ENCODE results near the gene C3orf20. TPM values are rescaled to one million over a fixed set of nuclear protein-coding genes. Genes with fewer than 3 reads are reported as not detected.

Gene C3orf20
- total and polyA plus RNA-seq, 2 experiments from 2014 or later: not detected

DNA sequence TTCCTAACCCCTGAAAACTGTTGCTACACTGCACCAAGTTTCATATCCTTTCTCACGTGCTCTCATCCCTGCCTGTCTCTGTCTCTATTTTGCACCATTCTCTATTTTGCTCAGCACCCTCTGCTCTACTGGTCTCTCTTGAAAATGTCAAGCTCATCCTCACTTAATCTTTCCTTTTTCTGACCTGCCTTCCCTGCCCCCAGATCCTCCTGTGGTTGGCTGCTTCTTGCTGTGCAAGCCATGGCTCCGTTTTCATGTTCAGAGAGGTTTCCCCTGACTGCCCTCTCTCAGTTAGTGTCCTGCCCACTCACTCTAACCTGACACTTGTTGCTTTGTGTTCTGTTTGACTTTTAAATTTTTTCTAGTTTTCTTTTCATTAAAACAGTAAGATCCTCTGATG, 17.4 kb upstream of the C3orf20 start:
- TF ChIP-seq, protein P1, sequence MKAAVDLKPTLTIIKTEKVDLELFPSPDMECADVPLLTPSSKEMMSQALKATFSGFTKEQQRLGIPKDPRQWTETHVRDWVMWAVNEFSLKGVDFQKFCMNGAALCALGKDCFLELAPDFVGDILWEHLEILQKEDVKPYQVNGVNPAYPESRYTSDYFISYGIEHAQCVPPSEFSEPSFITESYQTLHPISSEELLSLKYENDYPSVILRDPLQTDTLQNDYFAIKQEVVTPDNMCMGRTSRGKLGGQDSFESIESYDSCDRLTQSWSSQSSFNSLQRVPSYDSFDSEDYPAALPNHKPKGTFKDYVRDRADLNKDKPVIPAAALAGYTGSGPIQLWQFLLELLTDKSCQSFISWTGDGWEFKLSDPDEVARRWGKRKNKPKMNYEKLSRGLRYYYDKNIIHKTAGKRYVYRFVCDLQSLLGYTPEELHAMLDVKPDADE (IDR thresholded peaks at IDR 0.05): no peak
- TF ChIP-seq EZH2 (IDR thresholded peaks at IDR 0.05; ENCODE audit: low read depth, unreplicated experiment) (no peak), POLR2AphosphoS5 (IDR thresholded peaks at IDR 0.05; ENCODE audit: low read depth) (no peak), ZNF114 (CRISPR knock-in tag; IDR thresholded peaks at IDR 0.05) (no peak), STAT1 (IDR thresholded peaks at IDR 0.05; ENCODE audit: unreplicated experiment) (no peak), EZH2phosphoT487 (IDR thresholded peaks at IDR 0.05; ENCODE audit: unreplicated experiment) (no peak), NANOG (IDR thresholded peaks at IDR 0.05; ENCODE audit: borderline replicate concordance) (no peak), ZNF331 (CRISPR knock-in tag; IDR thresholded peaks at IDR 0.05; ENCODE audit: low read depth) (no peak), CREB1 (CRISPR knock-in tag; IDR thresholded peaks at IDR 0.05; ENCODE audit: low read depth) (no peak), JUNB (IDR thresholded peaks at IDR 0.05; ENCODE audit: unreplicated experiment) (no peak)
- TF ChIP-seq, protein P2, sequence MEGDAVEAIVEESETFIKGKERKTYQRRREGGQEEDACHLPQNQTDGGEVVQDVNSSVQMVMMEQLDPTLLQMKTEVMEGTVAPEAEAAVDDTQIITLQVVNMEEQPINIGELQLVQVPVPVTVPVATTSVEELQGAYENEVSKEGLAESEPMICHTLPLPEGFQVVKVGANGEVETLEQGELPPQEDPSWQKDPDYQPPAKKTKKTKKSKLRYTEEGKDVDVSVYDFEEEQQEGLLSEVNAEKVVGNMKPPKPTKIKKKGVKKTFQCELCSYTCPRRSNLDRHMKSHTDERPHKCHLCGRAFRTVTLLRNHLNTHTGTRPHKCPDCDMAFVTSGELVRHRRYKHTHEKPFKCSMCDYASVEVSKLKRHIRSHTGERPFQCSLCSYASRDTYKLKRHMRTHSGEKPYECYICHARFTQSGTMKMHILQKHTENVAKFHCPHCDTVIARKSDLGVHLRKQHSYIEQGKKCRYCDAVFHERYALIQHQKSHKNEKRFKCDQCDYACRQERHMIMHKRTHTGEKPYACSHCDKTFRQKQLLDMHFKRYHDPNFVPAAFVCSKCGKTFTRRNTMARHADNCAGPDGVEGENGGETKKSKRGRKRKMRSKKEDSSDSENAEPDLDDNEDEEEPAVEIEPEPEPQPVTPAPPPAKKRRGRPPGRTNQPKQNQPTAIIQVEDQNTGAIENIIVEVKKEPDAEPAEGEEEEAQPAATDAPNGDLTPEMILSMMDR (conservative IDR thresholded peaks at IDR 0.05; ENCODE audit: low read depth in 2 of 2): no peak
- TF ChIP-seq, protein P3, sequence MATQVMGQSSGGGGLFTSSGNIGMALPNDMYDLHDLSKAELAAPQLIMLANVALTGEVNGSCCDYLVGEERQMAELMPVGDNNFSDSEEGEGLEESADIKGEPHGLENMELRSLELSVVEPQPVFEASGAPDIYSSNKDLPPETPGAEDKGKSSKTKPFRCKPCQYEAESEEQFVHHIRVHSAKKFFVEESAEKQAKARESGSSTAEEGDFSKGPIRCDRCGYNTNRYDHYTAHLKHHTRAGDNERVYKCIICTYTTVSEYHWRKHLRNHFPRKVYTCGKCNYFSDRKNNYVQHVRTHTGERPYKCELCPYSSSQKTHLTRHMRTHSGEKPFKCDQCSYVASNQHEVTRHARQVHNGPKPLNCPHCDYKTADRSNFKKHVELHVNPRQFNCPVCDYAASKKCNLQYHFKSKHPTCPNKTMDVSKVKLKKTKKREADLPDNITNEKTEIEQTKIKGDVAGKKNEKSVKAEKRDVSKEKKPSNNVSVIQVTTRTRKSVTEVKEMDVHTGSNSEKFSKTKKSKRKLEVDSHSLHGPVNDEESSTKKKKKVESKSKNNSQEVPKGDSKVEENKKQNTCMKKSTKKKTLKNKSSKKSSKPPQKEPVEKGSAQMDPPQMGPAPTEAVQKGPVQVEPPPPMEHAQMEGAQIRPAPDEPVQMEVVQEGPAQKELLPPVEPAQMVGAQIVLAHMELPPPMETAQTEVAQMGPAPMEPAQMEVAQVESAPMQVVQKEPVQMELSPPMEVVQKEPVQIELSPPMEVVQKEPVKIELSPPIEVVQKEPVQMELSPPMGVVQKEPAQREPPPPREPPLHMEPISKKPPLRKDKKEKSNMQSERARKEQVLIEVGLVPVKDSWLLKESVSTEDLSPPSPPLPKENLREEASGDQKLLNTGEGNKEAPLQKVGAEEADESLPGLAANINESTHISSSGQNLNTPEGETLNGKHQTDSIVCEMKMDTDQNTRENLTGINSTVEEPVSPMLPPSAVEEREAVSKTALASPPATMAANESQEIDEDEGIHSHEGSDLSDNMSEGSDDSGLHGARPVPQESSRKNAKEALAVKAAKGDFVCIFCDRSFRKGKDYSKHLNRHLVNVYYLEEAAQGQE (IDR thresholded peaks at IDR 0.05; ENCODE audit: unreplicated experiment): no peak
- TF ChIP-seq, protein P4, sequence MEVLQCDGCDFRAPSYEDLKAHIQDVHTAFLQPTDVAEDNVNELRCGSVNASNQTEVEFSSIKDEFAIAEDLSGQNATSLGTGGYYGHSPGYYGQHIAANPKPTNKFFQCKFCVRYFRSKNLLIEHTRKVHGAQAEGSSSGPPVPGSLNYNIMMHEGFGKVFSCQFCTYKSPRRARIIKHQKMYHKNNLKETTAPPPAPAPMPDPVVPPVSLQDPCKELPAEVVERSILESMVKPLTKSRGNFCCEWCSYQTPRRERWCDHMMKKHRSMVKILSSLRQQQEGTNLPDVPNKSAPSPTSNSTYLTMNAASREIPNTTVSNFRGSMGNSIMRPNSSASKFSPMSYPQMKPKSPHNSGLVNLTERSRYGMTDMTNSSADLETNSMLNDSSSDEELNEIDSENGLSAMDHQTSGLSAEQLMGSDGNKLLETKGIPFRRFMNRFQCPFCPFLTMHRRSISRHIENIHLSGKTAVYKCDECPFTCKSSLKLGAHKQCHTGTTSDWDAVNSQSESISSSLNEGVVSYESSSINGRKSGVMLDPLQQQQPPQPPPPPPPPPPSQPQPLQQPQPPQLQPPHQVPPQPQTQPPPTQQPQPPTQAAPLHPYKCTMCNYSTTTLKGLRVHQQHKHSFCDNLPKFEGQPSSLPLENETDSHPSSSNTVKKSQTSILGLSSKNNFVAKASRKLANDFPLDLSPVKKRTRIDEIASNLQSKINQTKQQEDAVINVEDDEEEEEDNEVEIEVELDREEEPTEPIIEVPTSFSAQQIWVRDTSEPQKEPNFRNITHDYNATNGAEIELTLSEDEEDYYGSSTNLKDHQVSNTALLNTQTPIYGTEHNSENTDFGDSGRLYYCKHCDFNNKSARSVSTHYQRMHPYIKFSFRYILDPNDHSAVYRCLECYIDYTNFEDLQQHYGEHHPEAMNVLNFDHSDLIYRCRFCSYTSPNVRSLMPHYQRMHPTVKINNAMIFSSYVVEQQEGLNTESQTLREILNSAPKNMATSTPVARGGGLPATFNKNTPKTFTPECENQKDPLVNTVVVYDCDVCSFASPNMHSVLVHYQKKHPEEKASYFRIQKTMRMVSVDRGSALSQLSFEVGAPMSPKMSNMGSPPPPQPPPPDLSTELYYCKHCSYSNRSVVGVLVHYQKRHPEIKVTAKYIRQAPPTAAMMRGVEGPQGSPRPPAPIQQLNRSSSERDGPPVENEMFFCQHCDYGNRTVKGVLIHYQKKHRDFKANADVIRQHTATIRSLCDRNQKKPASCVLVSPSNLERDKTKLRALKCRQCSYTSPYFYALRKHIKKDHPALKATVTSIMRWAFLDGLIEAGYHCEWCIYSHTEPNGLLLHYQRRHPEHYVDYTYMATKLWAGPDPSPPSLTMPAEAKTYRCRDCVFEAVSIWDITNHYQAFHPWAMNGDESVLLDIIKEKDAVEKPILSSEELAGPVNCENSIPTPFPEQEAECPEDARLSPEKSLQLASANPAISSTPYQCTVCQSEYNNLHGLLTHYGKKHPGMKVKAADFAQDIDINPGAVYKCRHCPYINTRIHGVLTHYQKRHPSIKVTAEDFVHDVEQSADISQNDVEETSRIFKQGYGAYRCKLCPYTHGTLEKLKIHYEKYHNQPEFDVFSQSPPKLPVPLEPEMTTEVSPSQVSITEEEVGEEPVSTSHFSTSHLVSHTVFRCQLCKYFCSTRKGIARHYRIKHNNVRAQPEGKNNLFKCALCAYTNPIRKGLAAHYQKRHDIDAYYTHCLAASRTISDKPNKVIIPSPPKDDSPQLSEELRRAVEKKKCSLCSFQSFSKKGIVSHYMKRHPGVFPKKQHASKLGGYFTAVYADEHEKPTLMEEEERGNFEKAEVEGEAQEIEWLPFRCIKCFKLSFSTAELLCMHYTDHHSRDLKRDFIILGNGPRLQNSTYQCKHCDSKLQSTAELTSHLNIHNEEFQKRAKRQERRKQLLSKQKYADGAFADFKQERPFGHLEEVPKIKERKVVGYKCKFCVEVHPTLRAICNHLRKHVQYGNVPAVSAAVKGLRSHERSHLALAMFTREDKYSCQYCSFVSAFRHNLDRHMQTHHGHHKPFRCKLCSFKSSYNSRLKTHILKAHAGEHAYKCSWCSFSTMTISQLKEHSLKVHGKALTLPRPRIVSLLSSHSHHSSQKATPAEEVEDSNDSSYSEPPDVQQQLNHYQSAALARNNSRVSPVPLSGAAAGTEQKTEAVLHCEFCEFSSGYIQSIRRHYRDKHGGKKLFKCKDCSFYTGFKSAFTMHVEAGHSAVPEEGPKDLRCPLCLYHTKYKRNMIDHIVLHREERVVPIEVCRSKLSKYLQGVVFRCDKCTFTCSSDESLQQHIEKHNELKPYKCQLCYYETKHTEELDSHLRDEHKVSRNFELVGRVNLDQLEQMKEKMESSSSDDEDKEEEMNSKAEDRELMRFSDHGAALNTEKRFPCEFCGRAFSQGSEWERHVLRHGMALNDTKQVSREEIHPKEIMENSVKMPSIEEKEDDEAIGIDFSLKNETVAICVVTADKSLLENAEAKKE (CRISPR knock-in tag; IDR thresholded peaks at IDR 0.05): no peak
- Histone ChIP-seq H3K36me3 (ENCODE audit: insufficient read depth) (peaks cover 57% of the 10 kb centered on the region), H3K4me1 (ENCODE audit: insufficient read depth) (peaks cover 3% of the 10 kb centered on the region; the same call in 1 of the 2 replicates), H3F3A (replicated peaks; ENCODE audit: low read depth) (no peaks in the 10 kb centered on the region), H3K79me2 (replicated peaks; ENCODE audit: insufficient read depth) (peaks cover 12% of the 10 kb centered on the region), H3K27ac (ENCODE audit: low read depth) (no peak overlapping the region), H4K20me1 (replicated peaks; ENCODE audit: insufficient read depth) (peaks cover 14% of the 10 kb centered on the region; the same call in 1 of the 2 replicates), H3K4me2 (no peak overlapping the region), H3K4me3 (no peak overlapping the region), H2AFZ (no peak overlapping the region), H3K27me3 (ENCODE audit: insufficient read depth) (no peaks in the 10 kb centered on the region), H3K9me2 (ENCODE audit: insufficient read depth) (no peaks in the 10 kb centered on the region)
- no peak overlapping the region for H3K4me3 Mint-ChIP-seq
- no peak for ATAC-seq
- H3K4me1 Mint-ChIP-seq: no peaks in the 10 kb centered on the region
- H3K9me3 Mint-ChIP-seq: no peaks in the 10 kb centered on the region
- H3K27me3 Mint-ChIP-seq (ENCODE audit: insufficient read depth, low read depth, poor library complexity): no peaks in the 10 kb centered on the region
- no peak for DNase-seq (ENCODE audit: low spot score)
- H3K36me3 Mint-ChIP-seq (ENCODE audit: low read depth): peaks cover 68% of the 10 kb centered on the region
- H3K27ac Mint-ChIP-seq: no peak overlapping the region
